Measurements from ENCODE around the gene RUVBL2.
"Not testable (repeated sequence)": the region's sequence is repeated elsewhere in the genome, so short reads cannot be mapped to it uniquely, and the experiment has no call there.

The RUVBL2 gene

DNA sequence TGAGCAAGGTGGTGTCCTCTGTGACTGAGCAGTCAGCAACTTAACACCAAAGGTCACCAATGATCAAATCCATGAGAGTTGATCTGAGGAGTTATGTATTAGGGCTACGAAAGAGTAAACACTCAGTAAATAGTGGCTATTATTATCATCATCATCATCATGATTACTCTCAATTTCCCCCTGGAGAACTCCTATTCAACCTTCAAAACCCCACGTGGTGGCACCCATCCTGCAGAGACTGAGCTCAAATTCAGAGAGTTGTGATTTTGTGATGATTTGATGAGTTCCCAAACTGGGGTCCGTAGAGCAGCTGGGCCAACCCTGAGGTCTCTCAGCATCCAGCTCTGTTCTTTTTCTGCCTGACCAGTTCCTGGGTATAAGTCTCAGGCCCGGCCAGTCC lies 56.1 kb downstream of the RUVBL2 start:
- not testable (repeated sequence) for DNase-seq (ENCODE audit: low read depth)

DNA sequence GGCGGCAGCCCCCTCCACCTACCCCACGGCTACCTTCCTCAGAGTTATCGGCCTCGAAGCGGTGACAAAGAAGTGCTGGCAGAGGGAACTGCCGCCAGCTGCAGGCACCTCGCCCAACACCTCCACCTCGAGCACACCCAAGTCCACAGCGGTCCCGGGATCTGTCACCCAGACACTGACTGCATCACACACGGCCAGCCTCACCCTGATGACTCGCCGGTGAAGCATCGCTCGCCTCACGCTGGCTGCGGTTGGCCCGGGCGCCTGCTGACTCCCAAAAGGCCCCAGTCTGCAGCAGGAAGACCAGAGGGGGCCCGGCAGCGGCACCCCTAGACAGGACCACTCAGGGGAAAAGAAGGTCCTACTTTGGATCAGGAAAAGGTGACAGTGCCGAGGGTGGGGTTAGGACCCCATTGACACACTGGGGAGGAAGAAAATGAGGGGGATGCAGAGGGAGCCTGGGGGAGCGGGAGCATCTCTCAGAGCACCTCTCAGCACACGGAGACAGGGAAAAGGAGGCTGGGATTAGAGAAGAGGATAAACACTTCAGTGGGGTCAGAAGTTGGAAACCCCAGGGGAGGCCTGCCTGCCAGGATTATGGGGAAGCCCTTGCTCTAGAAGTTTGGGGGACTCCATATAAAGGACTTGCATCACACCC lies 56.8 kb downstream of the RUVBL2 start:
- DNase-seq (ENCODE audit: low read depth), result not testable (repeated sequence)

DNA sequence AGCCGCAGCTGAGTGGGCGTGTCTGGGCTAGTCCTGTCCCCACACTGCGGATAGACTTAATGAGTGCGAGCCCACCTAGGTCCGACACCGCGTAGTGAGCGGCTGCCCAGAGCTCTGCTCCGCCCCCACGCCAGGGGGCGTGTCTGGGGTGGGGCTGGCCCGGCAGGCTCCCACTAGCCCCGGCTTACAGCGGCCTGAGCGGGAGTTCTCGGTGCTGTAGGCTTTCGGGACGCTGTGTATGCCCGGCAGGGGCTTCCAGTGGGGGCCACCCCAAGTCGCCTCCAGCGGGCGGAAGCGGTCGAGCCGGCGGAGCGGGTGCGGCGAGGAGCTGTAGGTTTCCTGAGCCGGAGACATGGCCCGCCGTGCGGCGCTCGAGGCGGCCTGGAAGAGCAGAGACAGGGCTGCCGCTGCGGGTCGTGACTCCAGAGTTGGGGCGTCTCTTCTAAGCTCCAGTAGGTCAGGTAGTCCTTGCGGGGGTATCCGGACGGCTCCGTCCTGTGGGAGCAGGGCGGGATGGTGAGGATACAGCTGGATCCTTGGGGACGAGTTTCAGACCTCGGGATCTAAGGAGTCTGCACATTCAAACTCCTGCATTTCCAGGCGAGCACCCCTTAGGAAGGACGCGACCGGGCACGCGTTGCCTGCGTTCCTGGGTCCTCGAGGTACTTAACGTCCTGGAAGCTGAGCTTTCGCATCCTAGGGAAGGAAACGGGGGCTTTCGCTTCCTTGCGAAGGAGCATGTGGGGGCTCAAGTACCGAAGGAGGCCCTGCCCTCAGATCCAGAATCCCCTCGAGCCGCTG lies 62.6 kb downstream of the RUVBL2 start:
- DNase-seq (ENCODE audit: low read depth), result no peak

DNA sequence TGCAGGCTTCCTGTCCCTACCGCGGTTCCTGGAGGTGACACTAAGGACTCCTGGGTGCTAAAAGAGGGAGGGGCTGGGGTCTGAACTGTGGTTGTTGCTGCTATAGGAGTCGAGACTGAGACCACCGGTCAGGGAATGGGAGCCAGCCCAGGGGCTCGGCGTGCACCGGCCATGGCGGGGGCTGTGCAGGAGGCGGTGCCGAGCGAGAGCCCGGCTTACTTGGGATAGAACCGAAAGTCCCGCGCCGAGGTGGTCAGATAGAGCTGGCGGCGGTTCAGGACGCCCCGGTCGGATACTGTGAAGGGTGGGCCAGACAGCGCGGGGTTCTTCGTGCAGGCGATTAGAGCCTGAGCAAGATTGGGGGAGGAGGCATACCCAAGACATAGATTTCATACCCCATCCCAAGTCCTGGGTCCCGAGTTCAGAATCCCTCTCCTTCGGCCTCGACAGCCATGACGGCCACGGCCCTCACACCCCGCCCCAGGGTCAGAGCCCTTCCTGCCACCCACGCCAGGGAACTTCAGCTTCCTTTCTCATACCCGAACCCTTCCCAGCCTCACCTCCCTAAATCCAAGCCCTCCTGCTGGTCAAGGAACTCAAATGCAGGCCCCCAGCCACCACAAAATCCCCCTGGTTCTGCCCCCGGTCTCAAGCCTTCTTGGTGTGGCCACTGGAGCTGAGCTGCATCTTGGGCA lies 63.4 kb downstream of the RUVBL2 start:
- not testable (repeated sequence) for DNase-seq (ENCODE audit: low read depth)

- DNase-seq (ENCODE audit: low read depth), result peak; percentile 9
Measured at GRCh38 chr19:49057636-49058234, 64.0 kb downstream of the RUVBL2 start, which contains the start of gene CGB7. CGB7 (minus strand) TSS chr19:49057749; CDS start chr19:49055375, 2,374 bp downstream.

DNA sequence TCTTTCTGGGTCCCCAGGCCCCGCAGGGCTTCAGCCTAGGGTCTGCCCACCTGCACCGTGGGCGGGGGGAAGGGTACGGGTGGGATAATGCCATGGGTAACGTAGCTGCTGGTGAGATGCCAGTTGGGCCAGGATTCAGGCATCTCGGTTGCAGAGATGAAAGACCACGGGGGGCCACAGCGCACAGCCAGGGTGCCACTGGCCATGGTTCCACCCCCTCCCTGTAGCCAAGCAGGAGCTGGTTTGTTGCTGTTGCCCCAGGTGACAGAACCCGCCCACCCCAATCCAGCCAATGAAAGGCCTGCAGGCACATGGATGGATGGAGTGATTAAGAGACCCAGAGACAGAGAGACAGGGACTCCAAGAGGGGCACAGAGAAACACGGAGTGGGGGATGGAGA lies 64.9 kb downstream of the RUVBL2 start:
- DNase-seq (ENCODE audit: low read depth), result no peak

GRCh38 chr19:49059053-49059452 lies 65.4 kb downstream of the RUVBL2 start:
- no peak for DNase-seq (ENCODE audit: low read depth)

DNA sequence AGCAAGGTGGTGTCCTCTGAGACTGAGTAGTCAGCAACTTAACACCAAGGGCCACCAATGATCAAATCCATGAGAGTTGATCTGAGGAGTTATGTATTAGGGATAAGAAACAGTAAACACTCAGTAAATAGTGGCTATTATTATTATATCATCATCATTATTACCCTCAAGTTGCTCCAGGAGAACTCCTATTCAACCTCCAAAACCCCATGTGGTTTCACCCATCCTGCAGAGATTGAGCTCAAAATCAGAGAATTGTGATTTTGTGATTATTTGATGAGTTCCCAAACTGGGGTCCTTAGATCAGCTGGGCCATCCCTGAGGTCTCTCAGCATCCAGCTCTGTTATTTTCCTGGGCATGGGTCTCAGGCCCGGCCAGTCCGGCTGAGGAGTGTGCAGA lies 67.3 kb downstream of the RUVBL2 start:
- no peak for DNase-seq (ENCODE audit: low read depth)

GRCh38 chr19:49061445-49061844 lies 67.8 kb downstream of the RUVBL2 start:
- DNase-seq (ENCODE audit: low read depth), result no peak

DNA sequence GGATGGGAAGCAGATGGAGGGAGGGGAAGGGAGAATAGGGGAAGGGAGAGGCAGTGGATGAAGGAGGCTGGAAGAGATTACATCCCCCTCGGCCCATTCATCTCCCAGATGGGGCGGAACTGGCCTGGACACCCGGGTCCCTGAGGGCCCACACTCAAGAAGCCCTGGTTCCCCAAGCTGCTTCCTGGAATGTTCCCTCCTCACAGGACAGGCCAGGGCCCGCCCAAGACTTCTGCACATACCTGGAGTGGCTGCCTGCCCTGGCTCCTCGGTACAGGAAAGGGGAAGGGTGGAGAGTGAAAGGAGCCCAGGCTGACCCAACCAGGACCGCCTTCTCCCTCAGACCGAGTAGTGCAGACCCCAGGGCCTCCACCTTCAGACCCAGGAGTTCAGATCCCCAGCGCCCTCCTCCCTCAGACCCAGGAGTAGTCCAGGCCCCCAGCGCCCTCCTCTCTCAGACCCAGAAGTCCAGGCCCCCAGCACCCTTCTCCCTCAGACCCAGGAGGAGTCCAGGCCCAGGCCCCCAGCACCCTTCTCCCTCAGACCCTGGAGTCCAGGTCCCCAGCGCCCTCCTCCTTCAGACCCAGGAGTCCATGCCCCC lies 70.4 kb downstream of the RUVBL2 start:
- DNase-seq (ENCODE audit: low read depth), result no peak

- DNase-seq (ENCODE audit: low read depth), result no peak
Measured at GRCh38 chr19:49064768-49065611, 71.3 kb downstream of the RUVBL2 start, which contains the start of gene NTF4. NTF4 (minus strand) TSS chr19:49064818; CDS start chr19:49061997, 2,821 bp downstream.
